Neural progenitor cell (in vitro differentiated cells): ENCODE results near the gene KRTAP1-1.
"Not testable (repeated sequence)": the region's sequence is repeated elsewhere in the genome, so short reads cannot be mapped to it uniquely, and the experiment has no call there.

Experiments
- EZH2 ChIP-seq: fragments of 200-600 bp; sonication (generic); IDR thresholded peaks from 2 replicates; pipeline ENCODE4 v1.6.1; 2017; ENCODE audit warnings: antibody characterized with exemption, mild to moderate bottlenecking, moderate library complexity
- TF ChIP-seq, protein P1 (sequence below): fragments of 200-600 bp; sonication (generic); IDR thresholded peaks from 2 replicates; pipeline ENCODE4 v1.5.1; 2017; ENCODE audit warnings: antibody characterized with exemption, mild to moderate bottlenecking

DNA sequence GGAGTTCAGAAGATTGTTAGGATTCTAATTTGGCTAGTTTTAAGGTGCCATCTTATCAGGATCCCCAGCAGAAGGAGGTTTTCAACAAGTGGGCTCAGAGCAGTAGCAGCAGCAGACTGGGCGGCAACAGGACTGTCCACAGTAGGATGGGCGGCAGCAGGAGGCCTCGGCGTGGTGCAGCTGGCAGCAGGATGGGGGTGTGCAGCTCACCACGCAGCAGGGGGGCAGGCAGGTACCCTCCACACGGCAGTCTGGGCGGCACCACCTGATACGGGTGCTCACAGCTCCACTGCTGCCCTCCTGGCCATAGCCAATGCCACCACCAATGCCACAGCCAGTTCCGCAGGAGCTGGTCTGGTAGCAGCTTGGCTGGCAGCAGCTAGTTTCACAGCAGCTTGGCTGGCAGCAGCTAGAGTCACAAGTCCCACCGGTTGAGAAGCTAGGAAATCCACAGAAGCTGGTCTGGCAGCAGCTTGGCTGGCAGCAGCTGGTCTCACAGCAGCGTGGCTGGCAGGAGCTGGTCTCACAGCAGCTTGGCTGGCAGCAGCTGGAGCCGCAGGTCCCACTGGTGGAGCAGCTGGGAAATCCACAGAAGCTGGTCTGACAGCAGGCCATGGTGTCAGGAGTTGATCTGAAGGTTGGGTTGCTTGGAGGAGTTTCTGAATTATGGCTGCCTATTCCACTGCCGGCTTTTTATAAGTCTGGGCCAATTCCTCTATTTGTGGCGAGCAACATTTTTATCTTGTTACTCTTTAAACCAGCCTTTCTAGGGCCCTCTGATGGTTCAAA, at the start of gene KRTAP1-1:
- TF ChIP-seq, protein P1, sequence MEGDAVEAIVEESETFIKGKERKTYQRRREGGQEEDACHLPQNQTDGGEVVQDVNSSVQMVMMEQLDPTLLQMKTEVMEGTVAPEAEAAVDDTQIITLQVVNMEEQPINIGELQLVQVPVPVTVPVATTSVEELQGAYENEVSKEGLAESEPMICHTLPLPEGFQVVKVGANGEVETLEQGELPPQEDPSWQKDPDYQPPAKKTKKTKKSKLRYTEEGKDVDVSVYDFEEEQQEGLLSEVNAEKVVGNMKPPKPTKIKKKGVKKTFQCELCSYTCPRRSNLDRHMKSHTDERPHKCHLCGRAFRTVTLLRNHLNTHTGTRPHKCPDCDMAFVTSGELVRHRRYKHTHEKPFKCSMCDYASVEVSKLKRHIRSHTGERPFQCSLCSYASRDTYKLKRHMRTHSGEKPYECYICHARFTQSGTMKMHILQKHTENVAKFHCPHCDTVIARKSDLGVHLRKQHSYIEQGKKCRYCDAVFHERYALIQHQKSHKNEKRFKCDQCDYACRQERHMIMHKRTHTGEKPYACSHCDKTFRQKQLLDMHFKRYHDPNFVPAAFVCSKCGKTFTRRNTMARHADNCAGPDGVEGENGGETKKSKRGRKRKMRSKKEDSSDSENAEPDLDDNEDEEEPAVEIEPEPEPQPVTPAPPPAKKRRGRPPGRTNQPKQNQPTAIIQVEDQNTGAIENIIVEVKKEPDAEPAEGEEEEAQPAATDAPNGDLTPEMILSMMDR: not testable (repeated sequence)
- TF ChIP-seq EZH2: not testable (repeated sequence)
